ENCODE measurements around the gene TCERG1.

DNA sequence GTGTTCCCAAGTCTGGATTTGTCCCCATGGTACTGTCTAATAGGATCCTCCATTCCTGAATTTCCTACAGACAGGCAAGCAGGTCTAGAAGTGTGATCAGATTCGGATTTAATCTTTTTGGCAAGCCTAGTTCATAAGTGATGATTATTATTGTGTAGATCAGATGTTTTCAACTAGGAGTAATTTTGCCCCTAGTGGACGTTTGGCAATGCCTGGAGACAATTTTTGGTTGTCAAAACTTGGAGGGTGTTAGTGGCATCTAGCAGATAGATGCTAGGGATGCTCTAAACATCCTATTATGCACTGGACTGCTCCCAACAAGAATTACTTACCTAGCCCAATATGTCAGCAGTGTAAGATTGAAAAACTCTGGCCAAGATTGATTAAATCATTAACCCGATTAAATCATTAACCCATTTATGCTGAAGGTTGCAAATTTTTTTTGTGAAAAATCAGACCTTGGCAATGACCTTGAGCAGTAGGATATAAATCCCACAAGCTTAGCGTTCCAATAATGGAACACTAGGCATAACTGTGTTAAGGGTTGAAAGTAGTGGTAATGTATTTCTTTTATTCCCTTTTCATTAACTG lies 28.2 kb downstream of the TCERG1 start:
- TF ChIP-seq CTCF (IDR thresholded peaks at IDR 0.05 in 4 of 5, conservative IDR thresholded peaks at IDR 0.05 in 1 of 5): peak in 1 of 5 experiments; percentile 15
- TF ChIP-seq POLR2A (IDR thresholded peaks at IDR 0.05): no peak
